ENCODE results near the gene SPTLC3.

SPTLC3 gene

GRCh38 chr20:13101706-13102105, 92.9 kb downstream of the SPTLC3 start:
- FAIRE-seq: no peak
- TF ChIP-seq SPI1 (IDR thresholded peaks at IDR 0.05; ENCODE audit: low read depth, low read length) (no peak), POLR2AphosphoS5 (IDR thresholded peaks at IDR 0.05; ENCODE audit: low read depth, low read length) (no peak), TAF1 (IDR thresholded peaks at IDR 0.05; ENCODE audit: low read depth, low read length) (no peak), PAX5 (IDR thresholded peaks at IDR 0.05; ENCODE audit: insufficient read depth, low read length, severe bottlenecking) (no peak), POU2F2 (IDR thresholded peaks at IDR 0.05; ENCODE audit: low read depth, low read length) (no peak), POLR2A (IDR thresholded peaks at IDR 0.05; ENCODE audit: low read depth, low read length) (no peak)
- DNase-seq (ENCODE audit: insufficient read length, low spot score): no peak

- DNase-seq (ENCODE audit: insufficient read length, low spot score) (no peak), FAIRE-seq (no peak)
- no peak for TF ChIP-seq POU2F2 (IDR thresholded peaks at IDR 0.05; ENCODE audit: low read depth, low read length)
Measured at GRCh38 chr20:13102237-13102636, 93.5 kb downstream of the SPTLC3 start.

- TF ChIP-seq POLR2A (IDR thresholded peaks at IDR 0.05; ENCODE audit: low read depth, low read length) (no peak), POLR2AphosphoS5 (IDR thresholded peaks at IDR 0.05; ENCODE audit: low read depth, low read length) (no peak), TAF1 (IDR thresholded peaks at IDR 0.05; ENCODE audit: low read depth, low read length) (no peak), POU2F2 (IDR thresholded peaks at IDR 0.05; ENCODE audit: low read depth, low read length) (no peak), SPI1 (IDR thresholded peaks at IDR 0.05; ENCODE audit: low read depth, low read length) (no peak), PAX5 (IDR thresholded peaks at IDR 0.05; ENCODE audit: insufficient read depth, low read length, severe bottlenecking) (no peak)
- FAIRE-seq: no peak
- no peak for DNase-seq (ENCODE audit: insufficient read length, low spot score)
Measured at GRCh38 chr20:13102694-13103093, 93.9 kb downstream of the SPTLC3 start.

- DNase-seq (ENCODE audit: insufficient read length, low spot score): no peak
- TF ChIP-seq POLR2A (IDR thresholded peaks at IDR 0.05; ENCODE audit: low read depth, low read length): no peak
- no peak for FAIRE-seq
Measured at GRCh38 chr20:13105039-13105438, 96.3 kb downstream of the SPTLC3 start.

- DNase-seq (ENCODE audit: insufficient read length, low spot score) (no peak), FAIRE-seq (no peak)
- TF ChIP-seq POU2F2 (IDR thresholded peaks at IDR 0.05; ENCODE audit: low read depth, low read length): no peak
- TF ChIP-seq PAX5 (IDR thresholded peaks at IDR 0.05; ENCODE audit: insufficient read depth, low read length, severe bottlenecking): no peak
- TF ChIP-seq TAF1 (IDR thresholded peaks at IDR 0.05; ENCODE audit: low read depth, low read length): no peak
- no peak for TF ChIP-seq POLR2A (IDR thresholded peaks at IDR 0.05; ENCODE audit: low read depth, low read length)
- no peak for TF ChIP-seq SPI1 (IDR thresholded peaks at IDR 0.05; ENCODE audit: low read depth, low read length)
- no peak for TF ChIP-seq POLR2AphosphoS5 (IDR thresholded peaks at IDR 0.05; ENCODE audit: low read depth, low read length)
Measured at GRCh38 chr20:13105864-13106457, 97.2 kb downstream of the SPTLC3 start.

GRCh38 chr20:13109658-13110057, 100.9 kb downstream of the SPTLC3 start:
- DNase-seq (ENCODE audit: insufficient read length, low spot score): no peak

GRCh38 chr20:13110796-13111195, 102.0 kb downstream of the SPTLC3 start:
- no peak for DNase-seq (ENCODE audit: insufficient read length, low spot score)
- TF ChIP-seq POU2F2 (IDR thresholded peaks at IDR 0.05; ENCODE audit: low read depth, low read length) (no peak), SPI1 (IDR thresholded peaks at IDR 0.05; ENCODE audit: low read depth, low read length) (no peak), TAF1 (IDR thresholded peaks at IDR 0.05; ENCODE audit: low read depth, low read length) (no peak), POLR2AphosphoS5 (IDR thresholded peaks at IDR 0.05; ENCODE audit: low read depth, low read length) (no peak), POLR2A (IDR thresholded peaks at IDR 0.05; ENCODE audit: low read depth, low read length) (no peak), PAX5 (IDR thresholded peaks at IDR 0.05; ENCODE audit: insufficient read depth, low read length, severe bottlenecking) (no peak)
- FAIRE-seq: no peak

More at GRCh38 chr20:13109658-13110057, 100.9 kb downstream of the SPTLC3 start:
- FAIRE-seq: no peak
- TF ChIP-seq POLR2AphosphoS5 (IDR thresholded peaks at IDR 0.05; ENCODE audit: low read depth, low read length): no peak
- no peak for TF ChIP-seq POLR2A (IDR thresholded peaks at IDR 0.05; ENCODE audit: low read depth, low read length)
- TF ChIP-seq PAX5 (IDR thresholded peaks at IDR 0.05; ENCODE audit: insufficient read depth, low read length, severe bottlenecking): no peak
- no peak for TF ChIP-seq POU2F2 (IDR thresholded peaks at IDR 0.05; ENCODE audit: low read depth, low read length)
- TF ChIP-seq SPI1 (IDR thresholded peaks at IDR 0.05; ENCODE audit: low read depth, low read length): no peak
- no peak for TF ChIP-seq TAF1 (IDR thresholded peaks at IDR 0.05; ENCODE audit: low read depth, low read length)

GRCh38 chr20:13111249-13111911, 102.6 kb downstream of the SPTLC3 start:
- no peak for TF ChIP-seq TAF1 (IDR thresholded peaks at IDR 0.05; ENCODE audit: low read depth, low read length)
- no peak for TF ChIP-seq POLR2A (IDR thresholded peaks at IDR 0.05; ENCODE audit: low read depth, low read length)
- no peak for TF ChIP-seq POLR2AphosphoS5 (IDR thresholded peaks at IDR 0.05; ENCODE audit: low read depth, low read length)
- TF ChIP-seq SPI1 (IDR thresholded peaks at IDR 0.05; ENCODE audit: low read depth, low read length): no peak
- no peak for TF ChIP-seq POU2F2 (IDR thresholded peaks at IDR 0.05; ENCODE audit: low read depth, low read length)
- no peak for TF ChIP-seq PAX5 (IDR thresholded peaks at IDR 0.05; ENCODE audit: insufficient read depth, low read length, severe bottlenecking)
- FAIRE-seq: no peak
- no peak for DNase-seq (ENCODE audit: insufficient read length, low spot score)

- DNase-seq (ENCODE audit: insufficient read length, low spot score) (no peak), FAIRE-seq (no peak)
- no peak for TF ChIP-seq POLR2AphosphoS5 (IDR thresholded peaks at IDR 0.05; ENCODE audit: low read depth, low read length)
- no peak for TF ChIP-seq SPI1 (IDR thresholded peaks at IDR 0.05; ENCODE audit: low read depth, low read length)
- TF ChIP-seq POLR2A (IDR thresholded peaks at IDR 0.05; ENCODE audit: low read depth, low read length): no peak
- no peak for TF ChIP-seq PAX5 (IDR thresholded peaks at IDR 0.05; ENCODE audit: insufficient read depth, low read length, severe bottlenecking)
- no peak for TF ChIP-seq POU2F2 (IDR thresholded peaks at IDR 0.05; ENCODE audit: low read depth, low read length)
- TF ChIP-seq TAF1 (IDR thresholded peaks at IDR 0.05; ENCODE audit: low read depth, low read length): no peak
Measured at GRCh38 chr20:13113731-13114130, 105.0 kb downstream of the SPTLC3 start.

GRCh38 chr20:13117200-13117599, 108.4 kb downstream of the SPTLC3 start:
- no peak for TF ChIP-seq POLR2AphosphoS5 (IDR thresholded peaks at IDR 0.05; ENCODE audit: low read depth, low read length)
- TF ChIP-seq TAF1 (IDR thresholded peaks at IDR 0.05; ENCODE audit: low read depth, low read length): no peak
- TF ChIP-seq POU2F2 (IDR thresholded peaks at IDR 0.05; ENCODE audit: low read depth, low read length): no peak
- no peak for TF ChIP-seq SPI1 (IDR thresholded peaks at IDR 0.05; ENCODE audit: low read depth, low read length)
- TF ChIP-seq POLR2A (IDR thresholded peaks at IDR 0.05; ENCODE audit: low read depth, low read length): no peak
- no peak for TF ChIP-seq PAX5 (IDR thresholded peaks at IDR 0.05; ENCODE audit: insufficient read depth, low read length, severe bottlenecking)
- FAIRE-seq: no peak
- DNase-seq (ENCODE audit: insufficient read length, low spot score): no peak
